Activated CD8-positive, alpha-beta memory T cell treated with anti-CD3 and anti-CD28 coated beads, Interleukin-2, amount 50 U/mL, for 4 hours (primary cell): ENCODE results near the gene STIM2.
"Not testable (repeated sequence)": the region's sequence is repeated elsewhere in the genome, so short reads cannot be mapped to it uniquely, and the experiment has no call there.

Source experiments
- DNase-seq: peaks from one replicate; pipeline ENCODE4 v3.0.0-alpha.2; 2020

STIM2 gene

GRCh38 chr4:26958925-26959653 is 98.4 kb downstream of the STIM2 start:
- no peak for DNase-seq

GRCh38 chr4:26959654-26960047 is 99.0 kb downstream of the STIM2 start:
- DNase-seq: no peak

GRCh38 chr4:26962720-26963119 is 102.1 kb downstream of the STIM2 start:
- DNase-seq: no peak

GRCh38 chr4:26964512-26964911 is 103.9 kb downstream of the STIM2 start:
- DNase-seq: no peak

- no peak for DNase-seq
Observed at GRCh38 chr4:26964994-26965393, 104.4 kb downstream of the STIM2 start.

GRCh38 chr4:26975464-26976181 is 115.0 kb downstream of the STIM2 start:
- not testable (repeated sequence) for DNase-seq

GRCh38 chr4:26978387-26979053 is 117.9 kb downstream of the STIM2 start:
- DNase-seq: no peak

- no peak for DNase-seq
Observed at GRCh38 chr4:26984896-26985295, 124.3 kb downstream of the STIM2 start.

GRCh38 chr4:26985873-26986272 is 125.2 kb downstream of the STIM2 start:
- peak; percentile 25 for DNase-seq

GRCh38 chr4:26987191-26987590 is 126.5 kb downstream of the STIM2 start:
- no peak for DNase-seq

GRCh38 chr4:26991057-26991456 is 130.4 kb downstream of the STIM2 start:
- DNase-seq: no peak

- DNase-seq: no peak
Observed at GRCh38 chr4:26992657-26993361, 132.2 kb downstream of the STIM2 start.

- DNase-seq: no peak
Observed at GRCh38 chr4:26993539-26993938, 132.9 kb downstream of the STIM2 start.

GRCh38 chr4:26993967-26994366 is 133.3 kb downstream of the STIM2 start:
- DNase-seq: no peak

- no peak for DNase-seq
Observed at GRCh38 chr4:26995316-26995715, 134.7 kb downstream of the STIM2 start.

GRCh38 chr4:26996745-26997144 is 136.1 kb downstream of the STIM2 start:
- DNase-seq: no peak

GRCh38 chr4:26999689-27000088 is 139.0 kb downstream of the STIM2 start:
- DNase-seq: no peak

- DNase-seq: no peak
Observed at GRCh38 chr4:27000122-27000521, 139.5 kb downstream of the STIM2 start.

GRCh38 chr4:27000820-27001219 is 140.2 kb downstream of the STIM2 start:
- no peak for DNase-seq

GRCh38 chr4:27001398-27002164 is 140.9 kb downstream of the STIM2 start:
- DNase-seq: no peak

GRCh38 chr4:27003642-27004113 is 143.0 kb downstream of the STIM2 start:
- DNase-seq: no peak

- no peak for DNase-seq
Observed at GRCh38 chr4:27005501-27005900, 144.9 kb downstream of the STIM2 start.
